Measurements from ENCODE around the gene TRMT61A.

Gene TRMT61A

GRCh38 chr14:103528587-103529382 is at the start of gene TRMT61A:
Gene TRMT61A, plus strand, starts transcription at chr14:103529196. Its CDS starts 783 bp downstream, at chr14:103529979.
- DNase-seq (ENCODE audit: low spot score) = peak; percentile 97
- TF ChIP-seq CTCF (IDR thresholded peaks at IDR 0.05; ENCODE audit: borderline replicate concordance, control extremely low read depth, extremely low read depth, insufficient read depth, missing control alignments) = no peak
- in situ Hi-C loops (cut with MboI; ENCODE audit: low sequenced_read_pairs, unreplicated experiment) = no loop called here

DNA sequence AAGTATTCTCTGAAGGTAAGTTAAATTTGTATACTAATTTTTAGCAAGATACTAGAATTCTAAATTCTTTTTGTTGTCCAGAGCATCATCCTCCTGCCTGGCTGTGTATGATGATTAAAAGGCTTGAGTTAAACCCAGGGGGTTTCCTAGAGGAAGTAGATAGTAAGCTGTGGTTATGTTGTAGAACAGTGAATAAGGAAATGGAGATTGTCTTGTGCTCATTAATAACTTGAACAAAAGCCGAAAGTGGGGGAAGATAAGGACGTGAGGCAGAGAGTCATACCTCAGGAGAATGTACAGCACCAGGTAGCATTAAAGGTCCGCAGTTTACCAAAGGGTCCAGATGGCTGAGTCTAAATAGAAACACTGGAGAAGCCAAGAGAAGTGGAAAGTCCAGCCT is 48.4 kb upstream of the TRMT61A start:
- peak; percentile 64 for DNase-seq (ENCODE audit: low spot score)
- in situ Hi-C loops (cut with MboI; ENCODE audit: low sequenced_read_pairs, unreplicated experiment) = no loop called here

GRCh38 chr14:103483600-103483999 is 45.4 kb upstream of the TRMT61A start:
- no peak for TF ChIP-seq CTCF (IDR thresholded peaks at IDR 0.05; ENCODE audit: borderline replicate concordance, control extremely low read depth, extremely low read depth, insufficient read depth, missing control alignments)
- in situ Hi-C loops (cut with MboI; ENCODE audit: low sequenced_read_pairs, unreplicated experiment) = no loop called here
- DNase-seq (ENCODE audit: low spot score) = no peak

More for the DNA sequence above, 48.4 kb upstream of the TRMT61A start:
- TF ChIP-seq CTCF (IDR thresholded peaks at IDR 0.05; ENCODE audit: borderline replicate concordance, control extremely low read depth, extremely low read depth, insufficient read depth, missing control alignments) = no peak

- no peak for DNase-seq (ENCODE audit: low spot score)
- no peak for TF ChIP-seq CTCF (IDR thresholded peaks at IDR 0.05; ENCODE audit: borderline replicate concordance, control extremely low read depth, extremely low read depth, insufficient read depth, missing control alignments)
- in situ Hi-C loops (cut with MboI; ENCODE audit: low sequenced_read_pairs, unreplicated experiment) = no loop called here
Observed at GRCh38 chr14:103485504-103485903, 43.5 kb upstream of the TRMT61A start.

DNA sequence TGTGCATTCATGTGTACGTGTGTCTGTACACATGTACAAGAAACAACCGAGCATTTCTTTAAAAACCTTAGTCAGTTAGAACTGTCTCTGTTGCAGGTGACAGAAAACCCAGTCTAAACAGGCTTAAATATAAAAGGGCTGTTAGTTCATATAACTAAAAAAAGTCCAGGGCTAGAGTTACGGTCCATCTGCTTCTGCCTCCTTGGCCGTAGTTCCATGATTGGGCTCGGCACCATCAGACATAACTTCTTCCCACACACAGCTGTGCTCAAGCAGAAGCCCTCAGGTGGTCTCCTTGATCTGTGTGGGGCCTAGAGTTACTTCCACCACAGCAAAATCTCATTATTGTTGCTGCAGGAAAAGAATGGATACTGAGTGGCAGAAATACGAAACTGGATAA is 40.9 kb upstream of the TRMT61A start:
- no peak for TF ChIP-seq CTCF (IDR thresholded peaks at IDR 0.05; ENCODE audit: borderline replicate concordance, control extremely low read depth, extremely low read depth, insufficient read depth, missing control alignments)
- no peak for DNase-seq (ENCODE audit: low spot score)
- in situ Hi-C loops (cut with MboI; ENCODE audit: low sequenced_read_pairs, unreplicated experiment) = no loop called here

GRCh38 chr14:103488960-103489359 is 40.0 kb upstream of the TRMT61A start:
- in situ Hi-C loops (cut with MboI; ENCODE audit: low sequenced_read_pairs, unreplicated experiment) = no loop called here
- TF ChIP-seq CTCF (IDR thresholded peaks at IDR 0.05; ENCODE audit: borderline replicate concordance, control extremely low read depth, extremely low read depth, insufficient read depth, missing control alignments) = no peak
- DNase-seq (ENCODE audit: low spot score) = no peak

Measured in GM13976 (cell line).